Ramos (cell line): ENCODE data around the gene PNMA1.

ENCODE experiments used
- in situ Hi-C: fragments of 300-500 bp; cut with MboI; formaldehyde crosslinking; loops from one replicate; pipeline ENCODE4 v1.14.3; 2022; ENCODE audit warnings: low sequenced_read_pairs; ENCODE audit not compliant: unreplicated experiment

The PNMA1 gene

GRCh38 chr14:73739899-73740617, 25.9 kb upstream of the PNMA1 start:
- in situ Hi-C loops: no loop called here

- in situ Hi-C loops: no loop called here
Observed at GRCh38 chr14:73739174-73739898, 25.2 kb upstream of the PNMA1 start.

- in situ Hi-C loops: no loop called here
Observed at GRCh38 chr14:73738518-73739173, 24.5 kb upstream of the PNMA1 start.

GRCh38 chr14:73736842-73737241, 22.7 kb upstream of the PNMA1 start:
- in situ Hi-C loops: no loop called here

GRCh38 chr14:73732006-73732405, 17.8 kb upstream of the PNMA1 start:
- in situ Hi-C loops: no loop called here

GRCh38 chr14:73731111-73731510, 16.9 kb upstream of the PNMA1 start:
- in situ Hi-C loops: no loop called here

- in situ Hi-C loops: loop anchor here (5.0 kb wide), 1 partner anchor 98 kb away; no protein-coding TSS in a partner anchor
Observed at GRCh38 chr14:73729556-73730265, 15.5 kb upstream of the PNMA1 start.

- in situ Hi-C loops: loop anchor here (5.0 kb wide), 1 partner anchor 98 kb away; no protein-coding TSS in a partner anchor
Observed at GRCh38 chr14:73728717-73729330, 14.6 kb upstream of the PNMA1 start.

- in situ Hi-C loops: loop anchor here (5.0 kb wide), 1 partner anchor 100 kb away; no protein-coding TSS in a partner anchor
Observed at GRCh38 chr14:73727166-73727565, 13.0 kb upstream of the PNMA1 start.

- in situ Hi-C loops: loop anchor here (5.0 kb wide), 1 partner anchor 101 kb away; no protein-coding TSS in a partner anchor
Observed at GRCh38 chr14:73726025-73726961, 12.1 kb upstream of the PNMA1 start.

- in situ Hi-C loops: loop anchor here (5.0 kb wide), 1 partner anchor 102 kb away; no protein-coding TSS in a partner anchor
Observed at GRCh38 chr14:73725116-73726024, 11.2 kb upstream of the PNMA1 start.

- in situ Hi-C loops: loop anchor here (5.0 kb wide), 1 partner anchor 103 kb away; no protein-coding TSS in a partner anchor
Observed at GRCh38 chr14:73724696-73725095, 10.5 kb upstream of the PNMA1 start.

- in situ Hi-C loops: no loop called here
Observed at GRCh38 chr14:73723797-73724661, 9.8 kb upstream of the PNMA1 start.

- in situ Hi-C loops: no loop called here
Observed at GRCh38 chr14:73723406-73723796, 9.2 kb upstream of the PNMA1 start.

GRCh38 chr14:73722581-73722980, 8.4 kb upstream of the PNMA1 start:
- in situ Hi-C loops: no loop called here

- in situ Hi-C loops: no loop called here
Observed at GRCh38 chr14:73721101-73721821, 7.1 kb upstream of the PNMA1 start.
